ENCODE results near the gene FAM83G. TPM values are rescaled to one million over a fixed set of nuclear protein-coding genes. Genes with fewer than 3 reads are reported as not detected.

FAM83G gene
- total and polyA plus RNA-seq, 2 experiments from 2014 or later = 7.6 to 44.5 TPM

DNA sequence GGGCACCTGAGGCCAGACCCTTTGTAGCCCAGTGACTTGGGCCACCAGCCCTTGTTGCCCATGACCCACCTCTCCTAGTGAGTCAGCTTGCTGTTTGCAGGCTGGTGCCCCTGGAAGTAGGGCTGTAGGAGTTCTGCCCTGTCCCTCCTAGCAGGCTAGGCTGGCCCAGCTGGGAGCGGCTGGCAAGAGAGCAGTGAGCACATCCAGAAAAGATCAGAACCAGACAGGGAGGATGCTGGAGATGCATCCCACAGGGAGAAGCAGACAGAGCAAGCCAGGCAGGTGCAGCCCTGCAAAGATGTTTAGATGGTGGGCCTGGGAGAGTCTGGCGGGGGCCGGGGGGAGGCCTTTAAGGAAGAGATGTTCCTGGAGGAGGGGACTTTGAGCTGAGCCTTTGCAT lies 50.2 kb downstream of the FAM83G start (continued):
- TF ChIP-seq, protein P1, sequence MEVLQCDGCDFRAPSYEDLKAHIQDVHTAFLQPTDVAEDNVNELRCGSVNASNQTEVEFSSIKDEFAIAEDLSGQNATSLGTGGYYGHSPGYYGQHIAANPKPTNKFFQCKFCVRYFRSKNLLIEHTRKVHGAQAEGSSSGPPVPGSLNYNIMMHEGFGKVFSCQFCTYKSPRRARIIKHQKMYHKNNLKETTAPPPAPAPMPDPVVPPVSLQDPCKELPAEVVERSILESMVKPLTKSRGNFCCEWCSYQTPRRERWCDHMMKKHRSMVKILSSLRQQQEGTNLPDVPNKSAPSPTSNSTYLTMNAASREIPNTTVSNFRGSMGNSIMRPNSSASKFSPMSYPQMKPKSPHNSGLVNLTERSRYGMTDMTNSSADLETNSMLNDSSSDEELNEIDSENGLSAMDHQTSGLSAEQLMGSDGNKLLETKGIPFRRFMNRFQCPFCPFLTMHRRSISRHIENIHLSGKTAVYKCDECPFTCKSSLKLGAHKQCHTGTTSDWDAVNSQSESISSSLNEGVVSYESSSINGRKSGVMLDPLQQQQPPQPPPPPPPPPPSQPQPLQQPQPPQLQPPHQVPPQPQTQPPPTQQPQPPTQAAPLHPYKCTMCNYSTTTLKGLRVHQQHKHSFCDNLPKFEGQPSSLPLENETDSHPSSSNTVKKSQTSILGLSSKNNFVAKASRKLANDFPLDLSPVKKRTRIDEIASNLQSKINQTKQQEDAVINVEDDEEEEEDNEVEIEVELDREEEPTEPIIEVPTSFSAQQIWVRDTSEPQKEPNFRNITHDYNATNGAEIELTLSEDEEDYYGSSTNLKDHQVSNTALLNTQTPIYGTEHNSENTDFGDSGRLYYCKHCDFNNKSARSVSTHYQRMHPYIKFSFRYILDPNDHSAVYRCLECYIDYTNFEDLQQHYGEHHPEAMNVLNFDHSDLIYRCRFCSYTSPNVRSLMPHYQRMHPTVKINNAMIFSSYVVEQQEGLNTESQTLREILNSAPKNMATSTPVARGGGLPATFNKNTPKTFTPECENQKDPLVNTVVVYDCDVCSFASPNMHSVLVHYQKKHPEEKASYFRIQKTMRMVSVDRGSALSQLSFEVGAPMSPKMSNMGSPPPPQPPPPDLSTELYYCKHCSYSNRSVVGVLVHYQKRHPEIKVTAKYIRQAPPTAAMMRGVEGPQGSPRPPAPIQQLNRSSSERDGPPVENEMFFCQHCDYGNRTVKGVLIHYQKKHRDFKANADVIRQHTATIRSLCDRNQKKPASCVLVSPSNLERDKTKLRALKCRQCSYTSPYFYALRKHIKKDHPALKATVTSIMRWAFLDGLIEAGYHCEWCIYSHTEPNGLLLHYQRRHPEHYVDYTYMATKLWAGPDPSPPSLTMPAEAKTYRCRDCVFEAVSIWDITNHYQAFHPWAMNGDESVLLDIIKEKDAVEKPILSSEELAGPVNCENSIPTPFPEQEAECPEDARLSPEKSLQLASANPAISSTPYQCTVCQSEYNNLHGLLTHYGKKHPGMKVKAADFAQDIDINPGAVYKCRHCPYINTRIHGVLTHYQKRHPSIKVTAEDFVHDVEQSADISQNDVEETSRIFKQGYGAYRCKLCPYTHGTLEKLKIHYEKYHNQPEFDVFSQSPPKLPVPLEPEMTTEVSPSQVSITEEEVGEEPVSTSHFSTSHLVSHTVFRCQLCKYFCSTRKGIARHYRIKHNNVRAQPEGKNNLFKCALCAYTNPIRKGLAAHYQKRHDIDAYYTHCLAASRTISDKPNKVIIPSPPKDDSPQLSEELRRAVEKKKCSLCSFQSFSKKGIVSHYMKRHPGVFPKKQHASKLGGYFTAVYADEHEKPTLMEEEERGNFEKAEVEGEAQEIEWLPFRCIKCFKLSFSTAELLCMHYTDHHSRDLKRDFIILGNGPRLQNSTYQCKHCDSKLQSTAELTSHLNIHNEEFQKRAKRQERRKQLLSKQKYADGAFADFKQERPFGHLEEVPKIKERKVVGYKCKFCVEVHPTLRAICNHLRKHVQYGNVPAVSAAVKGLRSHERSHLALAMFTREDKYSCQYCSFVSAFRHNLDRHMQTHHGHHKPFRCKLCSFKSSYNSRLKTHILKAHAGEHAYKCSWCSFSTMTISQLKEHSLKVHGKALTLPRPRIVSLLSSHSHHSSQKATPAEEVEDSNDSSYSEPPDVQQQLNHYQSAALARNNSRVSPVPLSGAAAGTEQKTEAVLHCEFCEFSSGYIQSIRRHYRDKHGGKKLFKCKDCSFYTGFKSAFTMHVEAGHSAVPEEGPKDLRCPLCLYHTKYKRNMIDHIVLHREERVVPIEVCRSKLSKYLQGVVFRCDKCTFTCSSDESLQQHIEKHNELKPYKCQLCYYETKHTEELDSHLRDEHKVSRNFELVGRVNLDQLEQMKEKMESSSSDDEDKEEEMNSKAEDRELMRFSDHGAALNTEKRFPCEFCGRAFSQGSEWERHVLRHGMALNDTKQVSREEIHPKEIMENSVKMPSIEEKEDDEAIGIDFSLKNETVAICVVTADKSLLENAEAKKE (CRISPR knock-in tag; IDR thresholded peaks at IDR 0.05) = no peak
- TF ChIP-seq EZH2 (IDR thresholded peaks at IDR 0.05; ENCODE audit: low read depth, unreplicated experiment) = no peak
- no peak for TF ChIP-seq EZH2phosphoT487 (IDR thresholded peaks at IDR 0.05; ENCODE audit: unreplicated experiment)

GRCh38 chr17:18953231-18953728 lies 51.3 kb downstream of the FAM83G start:
- H3K4me1 Mint-ChIP-seq = no peaks in the 10 kb centered on the region
- ATAC-seq (no peak), DNase-seq (ENCODE audit: low spot score) (no peak)
- H4K20me1 ChIP-seq (replicated peaks; ENCODE audit: insufficient read depth) = no peaks in the 10 kb centered on the region
- H3K27me3 Mint-ChIP-seq (ENCODE audit: insufficient read depth, low read depth, poor library complexity) = peaks cover 7% of the 10 kb centered on the region
- H3K4me3 Mint-ChIP-seq = no peak overlapping the region
- no peaks in the 10 kb centered on the region for H3K9me3 Mint-ChIP-seq
- H3K4me1 ChIP-seq (ENCODE audit: insufficient read depth) = no peaks in the 10 kb centered on the region
- H3K9me2 ChIP-seq (ENCODE audit: insufficient read depth) = no peaks in the 10 kb centered on the region
- no peaks in the 10 kb centered on the region for H3K36me3 ChIP-seq (ENCODE audit: insufficient read depth)
- no peak overlapping the region for H3K4me3 ChIP-seq
- no peaks in the 10 kb centered on the region for H3K36me3 Mint-ChIP-seq (ENCODE audit: low read depth)
- H3K4me2 ChIP-seq = no peak overlapping the region
- no peak overlapping the region for H3K27ac ChIP-seq (ENCODE audit: low read depth)
- H3K27me3 ChIP-seq (ENCODE audit: insufficient read depth) = no peaks in the 10 kb centered on the region
- no peak overlapping the region for H3K27ac Mint-ChIP-seq
- H3F3A ChIP-seq (replicated peaks; ENCODE audit: low read depth) = no peaks in the 10 kb centered on the region
- H2AFZ ChIP-seq = no peak overlapping the region
- no peaks in the 10 kb centered on the region for H3K79me2 ChIP-seq (replicated peaks; ENCODE audit: insufficient read depth)
- TF ChIP-seq CREB1 (CRISPR knock-in tag; IDR thresholded peaks at IDR 0.05; ENCODE audit: low read depth) = no peak
- no peak for TF ChIP-seq ZNF114 (CRISPR knock-in tag; IDR thresholded peaks at IDR 0.05)
- TF ChIP-seq, protein P2, sequence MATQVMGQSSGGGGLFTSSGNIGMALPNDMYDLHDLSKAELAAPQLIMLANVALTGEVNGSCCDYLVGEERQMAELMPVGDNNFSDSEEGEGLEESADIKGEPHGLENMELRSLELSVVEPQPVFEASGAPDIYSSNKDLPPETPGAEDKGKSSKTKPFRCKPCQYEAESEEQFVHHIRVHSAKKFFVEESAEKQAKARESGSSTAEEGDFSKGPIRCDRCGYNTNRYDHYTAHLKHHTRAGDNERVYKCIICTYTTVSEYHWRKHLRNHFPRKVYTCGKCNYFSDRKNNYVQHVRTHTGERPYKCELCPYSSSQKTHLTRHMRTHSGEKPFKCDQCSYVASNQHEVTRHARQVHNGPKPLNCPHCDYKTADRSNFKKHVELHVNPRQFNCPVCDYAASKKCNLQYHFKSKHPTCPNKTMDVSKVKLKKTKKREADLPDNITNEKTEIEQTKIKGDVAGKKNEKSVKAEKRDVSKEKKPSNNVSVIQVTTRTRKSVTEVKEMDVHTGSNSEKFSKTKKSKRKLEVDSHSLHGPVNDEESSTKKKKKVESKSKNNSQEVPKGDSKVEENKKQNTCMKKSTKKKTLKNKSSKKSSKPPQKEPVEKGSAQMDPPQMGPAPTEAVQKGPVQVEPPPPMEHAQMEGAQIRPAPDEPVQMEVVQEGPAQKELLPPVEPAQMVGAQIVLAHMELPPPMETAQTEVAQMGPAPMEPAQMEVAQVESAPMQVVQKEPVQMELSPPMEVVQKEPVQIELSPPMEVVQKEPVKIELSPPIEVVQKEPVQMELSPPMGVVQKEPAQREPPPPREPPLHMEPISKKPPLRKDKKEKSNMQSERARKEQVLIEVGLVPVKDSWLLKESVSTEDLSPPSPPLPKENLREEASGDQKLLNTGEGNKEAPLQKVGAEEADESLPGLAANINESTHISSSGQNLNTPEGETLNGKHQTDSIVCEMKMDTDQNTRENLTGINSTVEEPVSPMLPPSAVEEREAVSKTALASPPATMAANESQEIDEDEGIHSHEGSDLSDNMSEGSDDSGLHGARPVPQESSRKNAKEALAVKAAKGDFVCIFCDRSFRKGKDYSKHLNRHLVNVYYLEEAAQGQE (IDR thresholded peaks at IDR 0.05; ENCODE audit: unreplicated experiment) = no peak
- TF ChIP-seq NANOG (IDR thresholded peaks at IDR 0.05; ENCODE audit: borderline replicate concordance) = no peak
- no peak for TF ChIP-seq ZNF331 (CRISPR knock-in tag; IDR thresholded peaks at IDR 0.05; ENCODE audit: low read depth)
